Activated T-cell treated with anti-CD3 and anti-CD28 coated beads, Interleukin-2, amount 50 U/mL, for 72 hours (primary cell): ENCODE results near the gene KTN1. TPM values are rescaled to one million over a fixed set of nuclear protein-coding genes. Genes with fewer than 3 reads are reported as not detected.
A peak's percentile ranks its signal among the peaks of the same experiment; 100 is the strongest.

ENCODE experiments used
- ATAC-seq, 2 donors: fragments of 150-1000 bp; cut with Tn5 transposase; replicated peaks in 1 of 2; 2 replicates each; pipeline ENCODE4 v1.10.0; 2021; ENCODE audit warnings: moderate library complexity in 2 of 2, mild to moderate bottlenecking in 1 of 2
- DNase-seq, 2 donors: peaks; one replicate each; pipeline ENCODE4 v3.0.0; 2021 to 2022; ENCODE audit warnings: mixed read lengths in 1 of 2
- H3K27ac Mint-ChIP-seq: one replicate; pipeline ENCODE4 v1.8.0; 2022; ENCODE audit warnings: mild to moderate bottlenecking, moderate library complexity, mixed read lengths
- H3K27me3 Mint-ChIP-seq: one replicate; pipeline ENCODE4 v1.8.0; 2022; ENCODE audit warnings: low read depth, mixed read lengths
- H3K36me3 Mint-ChIP-seq, 2 donors: one replicate each; pipeline ENCODE4 v1.8.0; 2022; ENCODE audit warnings: mixed read lengths in 2 of 2, mild to moderate bottlenecking in 1 of 2; ENCODE audit not compliant: insufficient read depth in 2 of 2
- H3K4me1 Mint-ChIP-seq: one replicate; pipeline ENCODE4 v1.8.0; 2022; ENCODE audit warnings: low read depth, mixed read lengths
- H3K4me3 Mint-ChIP-seq, 2 donors: one replicate each; pipeline ENCODE4 v1.8.0; 2022; ENCODE audit warnings: mild to moderate bottlenecking in 2 of 2, mixed read lengths in 2 of 2, moderate library complexity in 2 of 2
- H3K9me3 Mint-ChIP-seq, 2 donors: one replicate each; pipeline ENCODE4 v1.8.0; 2022; ENCODE audit warnings: mixed read lengths in 2 of 2
- total RNA-seq, 2 donors: library from RNA; stranded (reverse); gene quantifications; one replicate each; pipeline ENCODE4 v1.2.3, GENCODE V29; 2022

Gene KTN1
- total RNA-seq, 2 donors from 2014 or later: 144 TPM

DNA sequence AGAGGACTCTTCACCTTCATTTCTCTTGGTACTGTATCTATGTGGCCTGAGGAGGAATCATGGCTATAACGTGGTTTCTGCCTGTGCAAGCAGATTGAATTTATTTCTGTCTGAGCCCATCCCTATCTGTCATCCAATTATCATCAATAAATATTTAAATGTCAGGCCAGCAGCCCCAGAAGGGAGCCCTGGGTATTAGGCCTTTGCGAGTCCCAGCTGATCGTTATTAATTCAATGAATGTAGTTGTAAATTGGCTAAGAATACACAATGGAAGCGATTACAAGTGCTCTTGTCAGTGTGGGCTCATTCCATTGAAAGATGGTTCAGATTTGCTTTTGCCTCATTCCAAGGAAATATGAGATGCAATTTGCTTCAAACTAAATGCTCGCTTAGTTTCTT, 142.0 kb downstream of the KTN1 start:
- H3K4me3 Mint-ChIP-seq: no peak overlapping the region
- H3K27me3 Mint-ChIP-seq: no peaks in the 10 kb centered on the region
- no peak for ATAC-seq

DNA sequence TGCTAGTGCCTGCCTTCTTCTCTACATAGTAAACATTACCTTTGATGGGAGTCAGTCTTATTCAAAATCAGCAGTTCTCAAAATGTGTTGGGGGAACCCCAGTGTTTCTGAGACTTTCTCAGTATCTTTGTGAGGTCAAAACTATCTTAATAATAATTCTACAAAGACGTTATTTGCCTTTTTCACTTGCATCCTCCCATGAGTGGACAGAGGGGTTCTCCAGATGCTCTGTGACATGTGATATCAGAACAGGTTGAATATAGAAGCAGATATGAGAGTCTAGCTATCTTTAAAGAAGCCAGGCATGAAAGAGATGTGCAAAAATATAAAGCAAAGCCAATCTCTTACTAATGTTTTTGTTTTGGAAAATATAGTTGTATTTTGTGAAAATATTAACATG, 144.7 kb downstream of the KTN1 start:
- Mint-ChIP-seq H3K9me3 (no peaks in the 10 kb centered on the region), H3K4me3 (no peak overlapping the region), H3K36me3 (no peaks in the 10 kb centered on the region), H3K27ac (no peak overlapping the region), H3K27me3 (no peaks in the 10 kb centered on the region), H3K4me1 (peaks cover 5% of the 10 kb centered on the region)
- ATAC-seq (no peak), DNase-seq (no peak)

More for the DNA sequence above, 142.0 kb downstream of the KTN1 start:
- Mint-ChIP-seq H3K36me3 (no peaks in the 10 kb centered on the region), H3K27ac (no peak overlapping the region), H3K4me1 (peaks cover 5% of the 10 kb centered on the region), H3K9me3 (no peaks in the 10 kb centered on the region)
- no peak for DNase-seq

DNA sequence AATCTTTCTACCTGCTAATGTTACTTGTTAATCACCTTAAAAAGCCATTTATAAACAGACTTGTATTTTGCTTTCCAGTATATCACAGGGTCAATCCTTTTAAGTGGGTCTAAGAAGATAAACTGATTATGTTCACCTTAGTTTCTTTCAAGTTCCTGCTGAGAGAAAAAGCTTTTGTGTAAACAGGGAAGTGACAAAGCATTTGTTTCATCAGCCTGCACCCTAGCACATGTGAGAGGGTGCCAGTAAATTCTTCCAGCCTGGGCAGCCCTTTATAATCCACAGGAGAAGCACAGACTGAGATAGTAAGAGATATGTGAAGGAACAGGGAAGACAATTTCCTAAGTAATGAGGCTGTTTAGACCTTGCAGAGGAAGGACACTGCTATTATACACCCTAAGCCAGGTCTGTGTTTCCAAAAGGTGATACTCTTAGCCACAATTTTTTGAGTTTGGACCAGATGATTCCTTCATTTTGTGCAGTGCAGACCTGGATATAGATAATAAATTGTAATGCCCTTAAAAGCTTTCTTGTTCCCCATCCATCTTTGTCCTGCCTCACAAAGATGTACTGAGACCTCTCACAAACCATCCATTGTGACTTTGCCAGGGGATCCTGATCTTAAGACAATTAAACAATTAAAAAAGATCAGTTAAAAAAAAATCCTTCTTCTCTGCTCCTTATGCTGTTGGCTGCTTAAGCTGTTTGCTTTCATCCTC, 150.7 kb downstream of the KTN1 start:
- H3K27ac Mint-ChIP-seq: no peak overlapping the region
- no peaks in the 10 kb centered on the region for H3K36me3 Mint-ChIP-seq
- H3K4me3 Mint-ChIP-seq: no peak overlapping the region
- DNase-seq (no peak), ATAC-seq (no peak)
- no peaks in the 10 kb centered on the region for H3K9me3 Mint-ChIP-seq
- H3K27me3 Mint-ChIP-seq: no peaks in the 10 kb centered on the region
- H3K4me1 Mint-ChIP-seq: no peaks in the 10 kb centered on the region

DNA sequence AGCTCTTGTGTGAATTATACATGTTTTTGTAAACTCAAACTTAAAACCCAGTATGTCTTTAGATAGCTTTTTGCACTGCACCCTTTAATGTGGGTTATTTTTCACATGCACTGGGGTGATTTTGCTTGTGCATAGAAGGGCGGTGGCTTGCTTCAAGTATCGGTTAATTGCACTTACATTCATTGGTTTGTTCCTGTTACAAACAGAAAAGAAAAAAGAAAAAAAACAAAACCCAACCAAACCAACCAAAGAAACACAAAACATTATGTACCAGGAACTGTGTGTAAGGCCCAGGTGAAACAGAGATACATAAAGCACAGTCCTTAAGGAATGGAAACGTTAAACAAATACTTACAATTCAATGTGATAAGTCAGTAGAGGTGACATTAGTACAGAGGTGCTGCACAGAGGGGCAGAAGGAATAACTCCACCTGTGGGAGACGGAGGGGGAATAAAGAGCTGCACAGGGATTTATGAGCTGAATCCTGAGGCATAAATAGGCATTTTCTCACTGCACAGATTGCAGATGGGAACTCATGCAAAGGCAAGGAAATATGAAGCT, 151.4 kb downstream of the KTN1 start:
- Mint-ChIP-seq H3K9me3 (peaks cover 0 to 4% of the 10 kb centered on the region in 2 donors), H3K27ac (no peak overlapping the region), H3K36me3 (peaks cover 0 to 4% of the 10 kb centered on the region in 2 donors), H3K27me3 (no peaks in the 10 kb centered on the region), H3K4me1 (no peaks in the 10 kb centered on the region), H3K4me3 (no peak overlapping the region)
- DNase-seq (no peak), ATAC-seq (no peak)

DNA sequence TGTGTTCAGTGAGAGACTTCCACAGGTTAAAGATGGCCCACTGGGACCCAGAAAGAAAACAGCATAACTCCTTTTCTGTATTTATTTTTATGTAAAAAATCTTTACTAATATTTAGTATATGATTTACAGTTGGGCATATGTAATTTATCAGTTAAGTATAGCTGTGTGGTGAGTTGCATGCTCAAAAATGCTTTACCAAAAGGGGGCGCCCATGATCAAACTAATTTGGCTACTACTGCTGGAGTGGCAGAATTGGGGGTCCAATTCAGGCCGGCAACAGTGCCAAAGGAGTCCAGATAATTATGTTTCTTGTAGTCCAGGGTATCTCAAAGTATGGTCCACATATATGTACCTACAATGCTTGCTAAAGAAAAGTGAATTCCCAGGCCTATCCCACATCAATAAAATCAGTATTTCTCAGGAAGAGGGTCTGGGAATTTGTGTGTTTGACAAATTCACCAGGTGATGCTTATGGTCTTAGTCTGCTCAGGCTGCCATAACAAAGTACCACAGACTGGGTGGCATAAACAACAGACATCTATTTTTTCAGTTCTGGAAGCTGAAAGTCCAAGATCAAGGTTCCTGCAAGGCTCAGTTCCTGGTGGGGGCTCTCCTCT, 152.0 kb downstream of the KTN1 start:
- H3K27me3 Mint-ChIP-seq: no peaks in the 10 kb centered on the region
- no peak overlapping the region for H3K4me3 Mint-ChIP-seq
- ATAC-seq (no peak), DNase-seq (peak; percentile 50 to 68)
- peaks cover 0 to 4% of the 10 kb centered on the region in 2 donors for H3K36me3 Mint-ChIP-seq
- peaks cover 0 to 5% of the 10 kb centered on the region in 2 donors for H3K9me3 Mint-ChIP-seq
- H3K4me1 Mint-ChIP-seq: no peaks in the 10 kb centered on the region
- no peak overlapping the region for H3K27ac Mint-ChIP-seq

DNA sequence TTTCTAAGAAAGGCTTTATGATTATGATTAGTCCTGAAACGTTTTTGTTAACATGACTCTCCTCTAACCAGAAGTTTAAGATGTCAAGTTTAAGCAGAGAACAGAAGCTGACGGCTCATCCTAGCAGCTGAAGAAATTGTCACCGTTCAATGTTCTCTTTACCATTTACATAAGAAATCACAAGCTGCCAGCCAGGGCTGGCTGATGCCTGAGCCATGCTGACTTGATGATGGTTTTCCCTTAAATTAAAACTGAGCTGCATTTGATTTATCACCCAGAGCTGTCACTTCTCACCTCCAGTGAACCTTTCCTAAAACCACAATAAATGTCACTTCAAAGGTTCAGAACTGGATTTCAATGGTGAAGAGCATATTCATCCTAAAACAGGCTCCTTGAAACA, 153.6 kb downstream of the KTN1 start:
- peaks cover 0 to 4% of the 10 kb centered on the region in 2 donors for H3K36me3 Mint-ChIP-seq
- no peak overlapping the region for H3K4me3 Mint-ChIP-seq
- no peaks in the 10 kb centered on the region for H3K27me3 Mint-ChIP-seq
- H3K4me1 Mint-ChIP-seq: no peaks in the 10 kb centered on the region
- DNase-seq: no peak
- peak in 1 of 2 donors; percentile 21 for ATAC-seq
- no peak overlapping the region for H3K27ac Mint-ChIP-seq
- H3K9me3 Mint-ChIP-seq: peaks cover 0 to 5% of the 10 kb centered on the region in 2 donors

Other genes starting within 250 kb of the KTN1 start
- 1 to 10 TPM; 5.7 to 6.4 TPM for gene ATG14, start 168.4 kb upstream of the KTN1 start, total RNA-seq
- not detected for gene TBPL2, start 139.6 kb upstream of the KTN1 start, total RNA-seq